GM23338 (cell line): Measurements from ENCODE around the gene FRS2. TPM values are rescaled to one million over a fixed set of nuclear protein-coding genes. Genes with fewer than 3 reads are reported as not detected.

ENCODE experiments used
- ATAC-seq: fragments of 200-7000 bp; cut with Tn5 transposase; 3 replicates; pipeline ENCODE4 v1.9.1; 2020
- DNase-seq: peaks from one replicate; pipeline ENCODE4 v3.0.0-alpha.2; 2015; ENCODE audit warnings: low spot score
- H2AFZ ChIP-seq: fragments of 200-600 bp; sonication (generic); 2 replicates; pipeline ENCODE4 v1.8.0; 2016; ENCODE audit warnings: antibody characterized with exemption, mild to moderate bottlenecking, moderate library complexity
- H3F3A ChIP-seq: fragments of 200-600 bp; sonication (generic); replicated peaks from 2 replicates; pipeline ENCODE4 v1.8.0; 2017; ENCODE audit warnings: antibody characterized with exemption, mixed run types, low read depth
- H3K27ac ChIP-seq: fragments of 200-600 bp; sonication (generic); 2 replicates; pipeline ENCODE4 v1.6.1; 2016; ENCODE audit warnings: low read depth
- H3K27me3 ChIP-seq: fragments of 200-600 bp; sonication (generic); 2 replicates; pipeline ENCODE4 v1.8.0; 2016; ENCODE audit warnings: mild to moderate bottlenecking, mixed run types, moderate library complexity; ENCODE audit not compliant: insufficient read depth
- H3K36me3 ChIP-seq: fragments of 200-600 bp; sonication (generic); 2 replicates; pipeline ENCODE4 v1.8.0; 2016; ENCODE audit warnings: mild to moderate bottlenecking; ENCODE audit not compliant: insufficient read depth
- H3K4me1 ChIP-seq: fragments of 200-600 bp; sonication (generic); 2 replicates; pipeline ENCODE4 v1.8.0; 2016; ENCODE audit warnings: mild to moderate bottlenecking, moderate library complexity; ENCODE audit not compliant: insufficient read depth
- H3K4me2 ChIP-seq: fragments of 200-600 bp; sonication (generic); 2 replicates; pipeline ENCODE4 v1.7.1; 2017; ENCODE audit warnings: mixed run types
- H3K4me3 ChIP-seq: fragments of 200-600 bp; sonication (generic); 2 replicates; pipeline ENCODE4 v1.6.1; 2016; ENCODE audit warnings: mixed run types
- H3K79me2 ChIP-seq: fragments of 200-600 bp; sonication (generic); replicated peaks from 2 replicates; pipeline ENCODE4 v1.8.0; 2017; ENCODE audit warnings: mild to moderate bottlenecking; ENCODE audit not compliant: insufficient read depth
- H3K9me2 ChIP-seq: fragments of 200-600 bp; sonication (generic); 2 replicates; pipeline ENCODE4 v1.8.0; 2017; ENCODE audit not compliant: insufficient read depth
- H4K20me1 ChIP-seq: fragments of 200-600 bp; sonication (generic); replicated peaks from 2 replicates; pipeline ENCODE4 v1.8.0; 2017; ENCODE audit warnings: mild to moderate bottlenecking; ENCODE audit not compliant: insufficient read depth
- H3K27ac Mint-ChIP-seq: 2 replicates; pipeline ENCODE4 v1.8.0; 2020; ENCODE audit warnings: inconsistent platforms, mild to moderate bottlenecking, moderate library complexity, mixed read lengths
- H3K27me3 Mint-ChIP-seq: 3 replicates; pipeline ENCODE4 v1.8.0; 2022; ENCODE audit warnings: low read depth, mild to moderate bottlenecking, moderate library complexity, mixed read lengths, inconsistent platforms; ENCODE audit not compliant: insufficient read depth, poor library complexity
- H3K36me3 Mint-ChIP-seq: 3 replicates; pipeline ENCODE4 v1.8.0; 2021; ENCODE audit warnings: low read depth, mild to moderate bottlenecking, inconsistent platforms, moderate library complexity, mixed read lengths
- H3K4me1 Mint-ChIP-seq: 3 replicates; pipeline ENCODE4 v1.8.0; 2020; ENCODE audit warnings: mild to moderate bottlenecking, inconsistent platforms, mixed read lengths
- H3K4me3 Mint-ChIP-seq: 3 replicates; pipeline ENCODE4 v1.8.0; 2021; ENCODE audit warnings: moderate library complexity, mild to moderate bottlenecking, inconsistent platforms, mixed read lengths
- H3K9me3 Mint-ChIP-seq: 3 replicates; pipeline ENCODE4 v1.8.0; 2020; ENCODE audit warnings: moderate library complexity, mild to moderate bottlenecking, inconsistent platforms, mixed read lengths
- EZH2phosphoT487 ChIP-seq: fragments of 200-600 bp; sonication (generic); IDR thresholded peaks from one replicate; pipeline ENCODE4 v1.8.1; 2018; ENCODE audit warnings: antibody characterized with exemption; ENCODE audit not compliant: unreplicated experiment
- STAT1 ChIP-seq: IDR thresholded peaks from one replicate; pipeline ENCODE4 v1.6.1; 2016; ENCODE audit warnings: antibody characterized with exemption; ENCODE audit not compliant: unreplicated experiment
- ZNF114 ChIP-seq: fragments of 250-450 bp; sonication (Bioruptor Pico); IDR thresholded peaks from 2 replicates; pipeline ENCODE4 v1.5.0; 2020; ENCODE audit warnings: mild to moderate bottlenecking, moderate library complexity
- polyA plus RNA-seq: library from polyadenylated mRNA; unstranded; fragments of >200 nt; fragmentation: Nextera tagmentation; extraction: Ambion mirVana; gene quantifications from 2 replicates; pipeline ENCODE4 v1.2.1, GENCODE V29; 2016
- total RNA-seq: library from RNA; depleted of rRNA; stranded (reverse); fragments of >200 nt; shearing (Covaris generic); gene quantifications from 2 replicates; pipeline ENCODE4 v1.2.3, GENCODE V29; 2014
- TF ChIP-seq, protein P1 (sequence below), 2 experiments: fragments of 200-600 bp in 1 of 2; sonication (generic) in 1 of 2; conservative IDR thresholded peaks; 2 replicates each; pipeline versions ENCODE4 v1.5.1 to v1.6.1; 2016 to 2017; ENCODE audit warnings: antibody characterized with exemption in 2 of 2, low read depth in 2 of 2, mild to moderate bottlenecking in 2 of 2, moderate library complexity in 1 of 2
- TF ChIP-seq, protein P2 (sequence below): fragments of 250-450 bp; sonication (Bioruptor Pico); IDR thresholded peaks from 2 replicates; pipeline ENCODE4 v1.5.0; 2020; ENCODE audit warnings: mild to moderate bottlenecking, moderate library complexity

Gene FRS2
- total and polyA plus RNA-seq, 2 experiments from 2014 or later = 34.3 to 45.0 TPM

DNA sequence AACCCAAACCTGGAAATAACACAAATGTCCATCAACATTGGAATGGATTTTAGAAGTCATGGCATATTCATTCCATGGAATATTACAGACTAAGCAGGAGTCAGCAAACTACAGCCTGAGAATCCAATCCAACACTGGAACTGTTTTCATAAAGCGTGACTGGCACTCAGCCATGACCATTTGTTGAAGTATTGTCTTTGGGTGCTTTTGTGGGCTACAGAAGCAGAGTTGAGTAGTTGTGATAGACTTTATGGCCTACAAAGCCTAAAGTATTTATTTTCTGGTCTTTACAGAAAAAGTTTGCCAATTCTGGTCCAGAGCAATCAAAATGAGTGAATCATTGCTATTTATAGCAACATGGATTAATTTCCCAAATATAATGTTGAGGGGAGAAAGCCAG, 34.5 kb upstream of the FRS2 start:
- Histone ChIP-seq H3K4me1 (peaks cover 3% of the 10 kb centered on the region; the same call in 1 of the 2 replicates), H3K27ac (no peak overlapping the region), H4K20me1 (no peaks in the 10 kb centered on the region), H3F3A (no peaks in the 10 kb centered on the region), H3K4me3 (no peak overlapping the region), H3K9me2 (no peaks in the 10 kb centered on the region), H3K27me3 (no peaks in the 10 kb centered on the region), H3K36me3 (no peaks in the 10 kb centered on the region), H3K4me2 (no peak overlapping the region), H3K79me2 (no peaks in the 10 kb centered on the region), H2AFZ (no peak overlapping the region)
- Mint-ChIP-seq H3K27me3 (peaks cover 9% of the 10 kb centered on the region), H3K4me3 (no peak overlapping the region), H3K9me3 (no peaks in the 10 kb centered on the region), H3K4me1 (no peaks in the 10 kb centered on the region), H3K36me3 (no peaks in the 10 kb centered on the region), H3K27ac (no peak overlapping the region)
- TF ChIP-seq, protein P1, sequence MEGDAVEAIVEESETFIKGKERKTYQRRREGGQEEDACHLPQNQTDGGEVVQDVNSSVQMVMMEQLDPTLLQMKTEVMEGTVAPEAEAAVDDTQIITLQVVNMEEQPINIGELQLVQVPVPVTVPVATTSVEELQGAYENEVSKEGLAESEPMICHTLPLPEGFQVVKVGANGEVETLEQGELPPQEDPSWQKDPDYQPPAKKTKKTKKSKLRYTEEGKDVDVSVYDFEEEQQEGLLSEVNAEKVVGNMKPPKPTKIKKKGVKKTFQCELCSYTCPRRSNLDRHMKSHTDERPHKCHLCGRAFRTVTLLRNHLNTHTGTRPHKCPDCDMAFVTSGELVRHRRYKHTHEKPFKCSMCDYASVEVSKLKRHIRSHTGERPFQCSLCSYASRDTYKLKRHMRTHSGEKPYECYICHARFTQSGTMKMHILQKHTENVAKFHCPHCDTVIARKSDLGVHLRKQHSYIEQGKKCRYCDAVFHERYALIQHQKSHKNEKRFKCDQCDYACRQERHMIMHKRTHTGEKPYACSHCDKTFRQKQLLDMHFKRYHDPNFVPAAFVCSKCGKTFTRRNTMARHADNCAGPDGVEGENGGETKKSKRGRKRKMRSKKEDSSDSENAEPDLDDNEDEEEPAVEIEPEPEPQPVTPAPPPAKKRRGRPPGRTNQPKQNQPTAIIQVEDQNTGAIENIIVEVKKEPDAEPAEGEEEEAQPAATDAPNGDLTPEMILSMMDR (conservative IDR thresholded peaks at IDR 0.05; ENCODE audit: low read depth in 2 of 2) = no peak
- no peak for TF ChIP-seq ZNF114 (CRISPR knock-in tag)
- no peak for TF ChIP-seq STAT1
- no peak for TF ChIP-seq EZH2phosphoT487
- TF ChIP-seq, protein P2, sequence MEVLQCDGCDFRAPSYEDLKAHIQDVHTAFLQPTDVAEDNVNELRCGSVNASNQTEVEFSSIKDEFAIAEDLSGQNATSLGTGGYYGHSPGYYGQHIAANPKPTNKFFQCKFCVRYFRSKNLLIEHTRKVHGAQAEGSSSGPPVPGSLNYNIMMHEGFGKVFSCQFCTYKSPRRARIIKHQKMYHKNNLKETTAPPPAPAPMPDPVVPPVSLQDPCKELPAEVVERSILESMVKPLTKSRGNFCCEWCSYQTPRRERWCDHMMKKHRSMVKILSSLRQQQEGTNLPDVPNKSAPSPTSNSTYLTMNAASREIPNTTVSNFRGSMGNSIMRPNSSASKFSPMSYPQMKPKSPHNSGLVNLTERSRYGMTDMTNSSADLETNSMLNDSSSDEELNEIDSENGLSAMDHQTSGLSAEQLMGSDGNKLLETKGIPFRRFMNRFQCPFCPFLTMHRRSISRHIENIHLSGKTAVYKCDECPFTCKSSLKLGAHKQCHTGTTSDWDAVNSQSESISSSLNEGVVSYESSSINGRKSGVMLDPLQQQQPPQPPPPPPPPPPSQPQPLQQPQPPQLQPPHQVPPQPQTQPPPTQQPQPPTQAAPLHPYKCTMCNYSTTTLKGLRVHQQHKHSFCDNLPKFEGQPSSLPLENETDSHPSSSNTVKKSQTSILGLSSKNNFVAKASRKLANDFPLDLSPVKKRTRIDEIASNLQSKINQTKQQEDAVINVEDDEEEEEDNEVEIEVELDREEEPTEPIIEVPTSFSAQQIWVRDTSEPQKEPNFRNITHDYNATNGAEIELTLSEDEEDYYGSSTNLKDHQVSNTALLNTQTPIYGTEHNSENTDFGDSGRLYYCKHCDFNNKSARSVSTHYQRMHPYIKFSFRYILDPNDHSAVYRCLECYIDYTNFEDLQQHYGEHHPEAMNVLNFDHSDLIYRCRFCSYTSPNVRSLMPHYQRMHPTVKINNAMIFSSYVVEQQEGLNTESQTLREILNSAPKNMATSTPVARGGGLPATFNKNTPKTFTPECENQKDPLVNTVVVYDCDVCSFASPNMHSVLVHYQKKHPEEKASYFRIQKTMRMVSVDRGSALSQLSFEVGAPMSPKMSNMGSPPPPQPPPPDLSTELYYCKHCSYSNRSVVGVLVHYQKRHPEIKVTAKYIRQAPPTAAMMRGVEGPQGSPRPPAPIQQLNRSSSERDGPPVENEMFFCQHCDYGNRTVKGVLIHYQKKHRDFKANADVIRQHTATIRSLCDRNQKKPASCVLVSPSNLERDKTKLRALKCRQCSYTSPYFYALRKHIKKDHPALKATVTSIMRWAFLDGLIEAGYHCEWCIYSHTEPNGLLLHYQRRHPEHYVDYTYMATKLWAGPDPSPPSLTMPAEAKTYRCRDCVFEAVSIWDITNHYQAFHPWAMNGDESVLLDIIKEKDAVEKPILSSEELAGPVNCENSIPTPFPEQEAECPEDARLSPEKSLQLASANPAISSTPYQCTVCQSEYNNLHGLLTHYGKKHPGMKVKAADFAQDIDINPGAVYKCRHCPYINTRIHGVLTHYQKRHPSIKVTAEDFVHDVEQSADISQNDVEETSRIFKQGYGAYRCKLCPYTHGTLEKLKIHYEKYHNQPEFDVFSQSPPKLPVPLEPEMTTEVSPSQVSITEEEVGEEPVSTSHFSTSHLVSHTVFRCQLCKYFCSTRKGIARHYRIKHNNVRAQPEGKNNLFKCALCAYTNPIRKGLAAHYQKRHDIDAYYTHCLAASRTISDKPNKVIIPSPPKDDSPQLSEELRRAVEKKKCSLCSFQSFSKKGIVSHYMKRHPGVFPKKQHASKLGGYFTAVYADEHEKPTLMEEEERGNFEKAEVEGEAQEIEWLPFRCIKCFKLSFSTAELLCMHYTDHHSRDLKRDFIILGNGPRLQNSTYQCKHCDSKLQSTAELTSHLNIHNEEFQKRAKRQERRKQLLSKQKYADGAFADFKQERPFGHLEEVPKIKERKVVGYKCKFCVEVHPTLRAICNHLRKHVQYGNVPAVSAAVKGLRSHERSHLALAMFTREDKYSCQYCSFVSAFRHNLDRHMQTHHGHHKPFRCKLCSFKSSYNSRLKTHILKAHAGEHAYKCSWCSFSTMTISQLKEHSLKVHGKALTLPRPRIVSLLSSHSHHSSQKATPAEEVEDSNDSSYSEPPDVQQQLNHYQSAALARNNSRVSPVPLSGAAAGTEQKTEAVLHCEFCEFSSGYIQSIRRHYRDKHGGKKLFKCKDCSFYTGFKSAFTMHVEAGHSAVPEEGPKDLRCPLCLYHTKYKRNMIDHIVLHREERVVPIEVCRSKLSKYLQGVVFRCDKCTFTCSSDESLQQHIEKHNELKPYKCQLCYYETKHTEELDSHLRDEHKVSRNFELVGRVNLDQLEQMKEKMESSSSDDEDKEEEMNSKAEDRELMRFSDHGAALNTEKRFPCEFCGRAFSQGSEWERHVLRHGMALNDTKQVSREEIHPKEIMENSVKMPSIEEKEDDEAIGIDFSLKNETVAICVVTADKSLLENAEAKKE = no peak
- DNase-seq (no peak), ATAC-seq (no peak)
